Frontal cortex (tissue), 4 donors: Measurements from ENCODE around the gene PNCK. TPM values are rescaled to one million over a fixed set of nuclear protein-coding genes. Genes with fewer than 3 reads are reported as not detected.

Experiments
- DNase-seq, 2 donors: peaks; one replicate each; pipeline ENCODE4 v3.0.0; 2012; ENCODE audit warnings: low spot score in 2 of 2
- FAIRE-seq: peaks from 2 replicates; lab custom pipeline; 2012; peaks lifted over from hg19 to GRCh38; lab: Jason Lieb, UNC
- total RNA-seq: library from RNA; depleted of rRNA; stranded (reverse); fragments of >200 nt; gene quantifications from one replicate; pipeline ENCODE4 v1.2.3, GENCODE V29; 2014
- donor health status: control.
- donor health status: control.
- donor health status: control.

PNCK gene
- total RNA-seq, 1 donor from 2014 or later: 18.3 TPM

DNA sequence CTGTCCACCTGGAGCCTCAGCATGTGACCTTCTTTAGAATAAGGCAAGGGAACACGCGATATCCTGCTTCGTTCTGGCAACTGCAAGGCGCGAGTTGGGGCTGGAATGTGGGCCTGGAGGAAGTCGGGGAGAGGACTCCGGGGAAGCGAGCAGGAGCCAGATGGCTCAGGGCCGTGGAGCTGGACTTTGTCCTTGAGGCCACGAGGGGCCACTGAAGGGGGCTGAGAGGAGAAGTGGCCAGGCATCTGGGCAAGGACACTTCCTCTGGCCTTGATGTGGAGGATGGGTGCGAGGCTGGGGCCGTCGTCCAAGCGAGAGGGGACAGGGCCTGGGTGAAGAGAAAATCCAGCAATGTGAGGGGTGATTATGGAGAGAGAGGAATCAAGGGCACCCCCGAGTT, 38.8 kb downstream of the PNCK start:
- DNase-seq (no peak), FAIRE-seq (no peak)

DNA sequence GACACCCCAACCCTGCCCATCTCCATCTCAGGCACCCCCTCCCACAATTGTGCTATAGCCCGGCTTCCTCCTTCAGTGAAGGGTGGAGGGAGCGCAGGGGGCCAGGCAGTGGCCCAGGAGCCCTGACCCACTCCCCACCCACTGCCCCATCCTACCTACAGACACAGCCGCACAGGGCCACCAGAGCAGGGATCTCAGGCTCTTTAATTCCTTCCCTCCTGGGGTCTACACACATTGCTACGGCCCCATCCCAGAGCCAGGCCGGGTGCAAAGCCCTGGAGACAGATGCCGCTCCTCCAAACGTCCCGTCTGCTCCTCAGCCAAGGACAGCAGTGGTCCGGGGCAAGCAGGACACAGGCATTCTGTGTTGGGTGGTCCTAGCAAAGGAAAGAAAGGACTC, 39.4 kb downstream of the PNCK start:
- no peak for DNase-seq
- no peak for FAIRE-seq

- no peak for FAIRE-seq
These were observed 39.9 kb downstream of the PNCK start for GRCh38 chrX:153633607-153634180.

GRCh38 chrX:153633048-153633447, 40.6 kb downstream of the PNCK start:
- no peak for DNase-seq

More at GRCh38 chrX:153633607-153634180, 39.9 kb downstream of the PNCK start:
- no peak for DNase-seq

DNA sequence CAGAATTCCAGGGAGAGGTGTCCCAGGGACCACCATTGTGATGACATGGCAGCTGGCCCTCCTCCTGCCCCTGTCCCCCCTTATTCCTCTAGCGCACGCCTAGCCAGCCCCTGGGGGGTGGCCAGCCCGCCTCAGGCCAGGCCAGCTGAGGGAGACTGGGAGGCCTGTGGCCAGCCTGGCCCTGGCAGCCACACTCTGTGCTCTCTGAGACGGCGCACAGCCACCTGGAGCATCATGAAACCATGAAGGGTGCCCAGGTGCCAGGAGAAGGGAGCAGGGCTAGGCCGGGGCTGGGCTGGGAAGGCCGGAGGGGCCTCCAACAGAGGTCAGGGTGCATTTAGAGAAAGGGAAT, 41.0 kb downstream of the PNCK start:
- FAIRE-seq (no peak), DNase-seq (no peak)

More at GRCh38 chrX:153633048-153633447, 40.6 kb downstream of the PNCK start:
- no peak for FAIRE-seq

DNA sequence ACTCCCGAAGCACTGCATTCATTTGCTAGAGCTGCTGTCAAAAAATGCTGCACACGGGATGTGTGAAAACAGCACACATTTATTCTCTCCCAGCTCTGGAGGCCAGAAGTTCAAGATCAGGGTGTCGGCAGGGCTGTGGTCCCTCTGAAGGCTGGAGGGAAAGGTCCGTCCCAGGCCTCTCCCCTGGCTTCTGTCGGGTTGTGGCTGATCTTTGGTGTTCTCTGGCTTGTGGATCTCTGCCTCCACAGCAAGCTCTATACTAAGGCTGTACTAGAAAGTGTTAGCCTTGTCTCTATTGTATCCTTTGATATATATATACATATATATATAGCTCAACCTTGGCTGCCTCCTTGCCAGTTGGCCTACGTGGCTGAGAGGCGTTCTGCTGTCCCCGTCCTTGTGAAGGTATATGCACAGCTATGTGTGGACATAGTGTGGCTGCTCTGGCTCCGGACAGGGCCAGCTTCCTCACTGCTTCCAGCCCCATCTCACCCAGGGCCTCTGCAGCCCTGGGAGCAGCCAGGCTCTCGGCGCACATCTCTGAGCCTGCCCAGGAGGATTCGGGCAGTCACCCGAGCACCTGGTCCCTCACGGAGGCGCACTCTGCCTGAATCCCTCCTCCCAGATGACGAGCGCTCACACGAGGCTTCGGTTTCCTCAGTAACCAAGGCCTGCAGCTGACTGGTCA, 41.6 kb downstream of the PNCK start:
- DNase-seq: no peak
- FAIRE-seq: no peak

GRCh38 chrX:153631346-153631745, 42.3 kb downstream of the PNCK start:
- DNase-seq (no peak), FAIRE-seq (no peak)

DNA sequence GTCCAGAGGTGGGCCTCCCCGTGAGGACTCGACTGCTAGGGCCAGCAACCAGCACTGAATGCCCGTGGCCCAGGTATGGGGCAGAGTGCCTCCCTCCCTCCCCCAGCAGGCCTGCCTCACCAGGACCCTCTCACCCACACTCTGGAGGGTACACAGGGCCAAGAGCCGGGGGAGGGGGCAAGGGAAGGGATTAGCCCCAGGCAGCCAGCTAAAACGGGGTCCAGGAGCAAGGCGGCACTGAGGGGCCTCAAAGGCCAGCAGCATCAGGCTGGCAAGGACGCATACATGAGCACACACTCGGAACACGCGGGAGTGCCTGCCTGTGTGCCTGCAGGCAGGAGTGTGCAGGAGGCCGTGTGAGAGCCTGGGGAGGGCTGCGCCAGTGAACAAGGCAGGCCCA, 44.9 kb downstream of the PNCK start:
- FAIRE-seq: no peak
- no peak for DNase-seq

DNA sequence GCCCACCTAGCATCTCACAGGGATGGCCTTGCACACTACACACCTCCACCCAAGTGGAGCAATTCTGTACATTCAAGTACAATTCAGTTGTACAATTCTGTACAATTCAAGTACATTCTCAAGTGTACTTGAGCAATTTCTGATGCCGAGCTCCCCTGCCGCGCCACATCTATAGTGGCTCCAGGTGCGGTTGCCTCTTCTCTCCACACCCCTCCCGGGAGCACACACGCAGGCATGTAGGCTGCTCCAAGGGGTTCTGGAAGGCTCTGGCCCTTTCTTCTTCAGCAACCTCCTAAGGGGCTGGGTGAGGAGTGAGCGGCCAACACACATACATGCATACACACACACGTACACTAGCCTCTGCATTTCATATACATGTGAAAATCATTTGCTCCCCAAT, 45.5 kb downstream of the PNCK start:
- DNase-seq (no peak), FAIRE-seq (no peak)

- FAIRE-seq: no peak
- no peak for DNase-seq
These were observed 45.9 kb downstream of the PNCK start for GRCh38 chrX:153627675-153628111.

DNA sequence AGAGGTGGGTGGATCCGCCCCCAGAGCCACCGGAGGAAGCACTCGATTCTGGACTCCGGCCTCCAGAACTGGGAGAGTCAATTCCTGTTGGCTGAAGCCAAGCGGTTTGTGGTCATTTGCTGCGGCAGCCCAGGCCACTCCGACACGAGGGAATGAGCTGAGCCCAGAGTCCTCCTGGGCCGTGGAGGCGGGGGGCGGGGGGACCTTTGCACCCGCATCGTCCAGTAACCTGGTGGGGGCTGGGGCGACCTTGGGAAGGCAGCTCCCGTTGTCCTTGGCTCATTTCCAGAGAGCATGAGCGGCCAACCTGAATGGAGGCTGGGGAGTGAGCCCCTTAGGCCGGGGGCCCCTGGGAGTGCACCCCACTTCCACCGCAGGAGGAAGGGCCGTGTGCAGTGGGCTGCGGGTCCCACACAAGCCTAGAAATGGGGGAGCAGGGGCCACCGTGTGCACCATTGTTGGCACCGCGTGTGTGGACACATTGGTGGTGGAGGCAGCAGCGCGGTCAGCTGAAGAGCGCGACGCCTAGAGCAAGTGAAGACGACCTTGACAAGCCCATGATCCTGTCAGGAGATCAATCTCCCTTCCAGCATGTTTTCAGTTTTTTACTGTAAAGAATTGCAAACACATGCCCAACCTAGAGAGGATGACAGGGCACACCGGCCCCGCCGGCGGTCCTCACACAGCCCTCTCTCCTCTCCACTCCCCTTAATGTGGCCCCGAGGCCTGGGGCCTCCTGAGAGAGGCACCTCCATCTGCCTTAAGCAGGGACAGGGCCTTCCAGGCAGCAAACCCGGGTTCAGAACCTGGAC, 46.5 kb downstream of the PNCK start:
- DNase-seq (no peak), FAIRE-seq (no peak)

DNA sequence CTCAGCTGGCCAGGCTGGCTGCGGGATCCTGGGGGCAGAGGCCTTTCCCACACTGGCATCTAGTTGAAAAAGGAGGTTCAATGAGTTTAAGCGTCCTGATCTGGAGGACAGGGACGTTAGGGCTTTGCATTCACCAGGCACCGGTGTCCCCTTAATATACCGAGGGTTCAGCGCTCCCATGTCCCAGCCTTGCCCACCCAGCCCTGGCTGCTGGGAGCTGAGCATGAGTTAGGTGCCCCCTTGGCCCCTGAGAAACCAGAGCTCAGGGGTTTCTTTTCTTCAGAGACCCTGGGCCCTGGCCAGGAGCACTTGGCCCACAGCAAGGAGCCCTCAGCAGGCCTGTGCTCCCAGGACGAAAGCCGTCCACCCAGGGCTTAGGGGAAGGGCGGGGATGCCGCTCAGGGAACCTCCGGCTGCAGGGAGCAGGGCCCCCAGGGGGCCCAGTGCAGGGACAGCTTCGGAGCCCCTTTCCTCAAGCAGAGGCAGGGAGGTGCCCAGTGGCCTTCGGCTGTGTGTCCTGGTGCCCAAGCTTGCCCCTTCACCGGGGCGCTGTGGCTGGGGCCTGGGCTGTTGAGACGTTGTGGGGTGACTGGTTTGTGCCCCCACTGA, 47.5 kb downstream of the PNCK start:
- FAIRE-seq: no peak
- no peak for DNase-seq

GRCh38 chrX:153625271-153626024, 48.2 kb downstream of the PNCK start:
- DNase-seq (no peak), FAIRE-seq (no peak)

GRCh38 chrX:153624196-153625091, 49.2 kb downstream of the PNCK start:
- FAIRE-seq (no peak), DNase-seq (no peak)

DNA sequence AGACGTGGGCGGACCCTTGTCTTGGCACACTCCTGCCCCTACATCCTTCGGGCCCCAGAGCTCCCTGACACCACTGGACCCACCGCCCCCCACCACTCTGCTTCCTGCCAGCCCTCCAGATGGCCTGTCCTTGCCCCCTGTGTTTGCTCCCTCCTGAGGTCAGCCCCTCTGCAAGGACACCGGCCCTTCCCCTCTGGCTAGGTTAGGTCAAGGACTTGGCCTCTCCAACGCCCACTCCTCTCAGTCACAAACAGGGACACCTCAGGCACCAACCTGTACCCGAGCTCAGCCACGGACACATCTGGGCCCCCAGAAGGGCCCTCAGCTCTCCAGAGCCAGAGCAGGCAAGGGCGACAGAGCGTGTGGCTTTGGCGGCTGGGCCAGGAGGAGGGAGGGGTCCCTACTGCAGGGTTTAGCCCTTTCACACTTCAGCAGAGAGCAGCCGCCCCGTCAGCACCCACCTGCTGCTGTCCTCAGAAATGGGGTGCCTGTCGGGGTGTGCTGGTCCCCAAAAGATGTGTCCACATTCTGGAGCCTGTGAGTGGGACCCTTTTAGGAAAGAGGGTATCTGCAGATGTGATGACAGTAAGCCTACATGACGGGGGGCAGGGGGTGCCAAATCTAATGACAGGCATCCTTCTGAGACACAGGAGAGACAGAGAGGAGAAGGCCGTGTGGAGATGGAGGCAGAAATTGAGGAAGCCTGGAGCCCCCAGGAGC, 50.1 kb downstream of the PNCK start:
- no peak for DNase-seq

DNA sequence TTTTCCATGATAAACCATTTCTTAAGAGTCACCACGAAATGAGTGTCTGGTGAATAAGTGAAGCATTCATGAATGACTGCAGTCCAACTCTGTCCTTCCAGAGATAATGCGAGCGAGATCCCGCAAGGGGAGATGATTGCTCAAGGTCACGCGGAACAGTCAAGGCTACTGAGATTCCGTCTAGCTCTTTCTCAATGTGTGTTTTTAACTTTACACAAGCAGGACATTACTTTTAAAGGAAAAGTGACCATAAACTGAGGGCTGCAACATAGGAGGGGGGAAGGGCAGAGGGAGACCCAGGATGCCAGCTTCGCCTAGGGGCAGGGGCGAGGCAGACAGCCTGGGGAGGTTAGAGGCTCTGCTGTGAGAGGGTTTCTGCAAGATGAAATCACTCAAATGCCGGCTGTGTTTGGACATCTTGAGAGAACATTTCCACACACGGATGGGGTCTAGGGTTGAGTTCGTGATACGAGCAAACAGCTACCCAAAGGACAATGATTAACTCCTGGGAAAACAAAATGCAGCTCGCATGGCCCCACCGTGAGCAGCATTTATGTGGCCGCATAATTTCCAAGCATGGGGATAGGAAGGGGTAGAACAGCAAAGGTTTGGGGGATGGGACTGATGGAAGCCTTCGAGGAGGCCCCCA, 50.8 kb downstream of the PNCK start:
- FAIRE-seq: no peak

More for the DNA sequence above, 50.1 kb downstream of the PNCK start:
- FAIRE-seq: no peak

DNA sequence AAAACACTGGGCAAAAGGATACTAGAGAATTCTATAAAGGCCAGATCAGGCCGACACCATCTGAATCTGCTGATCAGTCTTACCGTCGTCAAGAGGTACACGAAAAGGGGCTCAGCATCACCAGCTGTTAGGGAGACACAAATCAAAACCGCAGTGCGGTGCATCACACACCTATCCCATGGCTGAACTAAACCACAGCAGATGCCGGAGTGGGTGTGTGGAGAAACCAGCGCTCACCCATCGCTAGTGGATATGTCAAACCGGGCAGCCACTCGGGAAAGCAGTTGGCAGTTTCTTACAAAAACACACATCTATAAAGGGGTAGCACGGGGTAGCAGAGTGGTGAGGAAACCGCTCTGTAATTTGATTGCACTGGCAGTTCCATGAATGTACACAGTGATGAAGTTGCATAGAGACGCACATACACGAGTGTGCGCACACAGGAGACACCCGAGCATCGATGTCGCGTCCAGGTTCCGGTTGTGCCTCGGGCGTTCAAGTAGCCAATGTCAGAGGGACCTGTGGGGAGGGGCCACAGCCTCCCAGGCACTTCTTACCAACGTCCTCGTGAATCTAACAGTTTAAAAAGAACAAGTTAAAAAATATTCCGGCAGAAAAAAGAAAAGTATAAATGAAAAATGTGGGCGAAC, 51.5 kb downstream of the PNCK start:
- DNase-seq (no peak), FAIRE-seq (no peak)

More for the DNA sequence above, 50.8 kb downstream of the PNCK start:
- no peak for DNase-seq
